GM23338 (cell line): Measurements from ENCODE around the gene OR6P1. TPM values are rescaled to one million over a fixed set of nuclear protein-coding genes. Genes with fewer than 3 reads are reported as not detected.

ENCODE experiments used
- ATAC-seq: fragments of 200-7000 bp; cut with Tn5 transposase; 3 replicates; pipeline ENCODE4 v1.9.1; 2020
- DNase-seq: peaks from one replicate; pipeline ENCODE4 v3.0.0-alpha.2; 2015; ENCODE audit warnings: low spot score
- H2AFZ ChIP-seq: fragments of 200-600 bp; sonication (generic); 2 replicates; pipeline ENCODE4 v1.8.0; 2016; ENCODE audit warnings: antibody characterized with exemption, mild to moderate bottlenecking, moderate library complexity
- H3F3A ChIP-seq: fragments of 200-600 bp; sonication (generic); replicated peaks from 2 replicates; pipeline ENCODE4 v1.8.0; 2017; ENCODE audit warnings: antibody characterized with exemption, mixed run types, low read depth
- H3K27ac ChIP-seq: fragments of 200-600 bp; sonication (generic); 2 replicates; pipeline ENCODE4 v1.6.1; 2016; ENCODE audit warnings: low read depth
- H3K27me3 ChIP-seq: fragments of 200-600 bp; sonication (generic); 2 replicates; pipeline ENCODE4 v1.8.0; 2016; ENCODE audit warnings: mild to moderate bottlenecking, mixed run types, moderate library complexity; ENCODE audit not compliant: insufficient read depth
- H3K36me3 ChIP-seq: fragments of 200-600 bp; sonication (generic); 2 replicates; pipeline ENCODE4 v1.8.0; 2016; ENCODE audit warnings: mild to moderate bottlenecking; ENCODE audit not compliant: insufficient read depth
- H3K4me1 ChIP-seq: fragments of 200-600 bp; sonication (generic); 2 replicates; pipeline ENCODE4 v1.8.0; 2016; ENCODE audit warnings: mild to moderate bottlenecking, moderate library complexity; ENCODE audit not compliant: insufficient read depth
- H3K4me2 ChIP-seq: fragments of 200-600 bp; sonication (generic); 2 replicates; pipeline ENCODE4 v1.7.1; 2017; ENCODE audit warnings: mixed run types
- H3K4me3 ChIP-seq: fragments of 200-600 bp; sonication (generic); 2 replicates; pipeline ENCODE4 v1.6.1; 2016; ENCODE audit warnings: mixed run types
- H3K79me2 ChIP-seq: fragments of 200-600 bp; sonication (generic); replicated peaks from 2 replicates; pipeline ENCODE4 v1.8.0; 2017; ENCODE audit warnings: mild to moderate bottlenecking; ENCODE audit not compliant: insufficient read depth
- H3K9me2 ChIP-seq: fragments of 200-600 bp; sonication (generic); 2 replicates; pipeline ENCODE4 v1.8.0; 2017; ENCODE audit not compliant: insufficient read depth
- H4K20me1 ChIP-seq: fragments of 200-600 bp; sonication (generic); replicated peaks from 2 replicates; pipeline ENCODE4 v1.8.0; 2017; ENCODE audit warnings: mild to moderate bottlenecking; ENCODE audit not compliant: insufficient read depth
- H3K27ac Mint-ChIP-seq: 2 replicates; pipeline ENCODE4 v1.8.0; 2020; ENCODE audit warnings: inconsistent platforms, mild to moderate bottlenecking, moderate library complexity, mixed read lengths
- H3K27me3 Mint-ChIP-seq: 3 replicates; pipeline ENCODE4 v1.8.0; 2022; ENCODE audit warnings: low read depth, mild to moderate bottlenecking, moderate library complexity, mixed read lengths, inconsistent platforms; ENCODE audit not compliant: insufficient read depth, poor library complexity
- H3K36me3 Mint-ChIP-seq: 3 replicates; pipeline ENCODE4 v1.8.0; 2021; ENCODE audit warnings: low read depth, mild to moderate bottlenecking, inconsistent platforms, moderate library complexity, mixed read lengths
- H3K4me1 Mint-ChIP-seq: 3 replicates; pipeline ENCODE4 v1.8.0; 2020; ENCODE audit warnings: mild to moderate bottlenecking, inconsistent platforms, mixed read lengths
- H3K4me3 Mint-ChIP-seq: 3 replicates; pipeline ENCODE4 v1.8.0; 2021; ENCODE audit warnings: moderate library complexity, mild to moderate bottlenecking, inconsistent platforms, mixed read lengths
- H3K9me3 Mint-ChIP-seq: 3 replicates; pipeline ENCODE4 v1.8.0; 2020; ENCODE audit warnings: moderate library complexity, mild to moderate bottlenecking, inconsistent platforms, mixed read lengths
- CREB1 ChIP-seq: fragments of 250-450 bp; sonication (Bioruptor Pico); IDR thresholded peaks from 2 replicates; pipeline ENCODE4 v1.5.0; 2020; ENCODE audit warnings: low read depth, mild to moderate bottlenecking, moderate library complexity
- EZH2 ChIP-seq: fragments of 200-600 bp; sonication (generic); IDR thresholded peaks from one replicate; pipeline ENCODE4 v1.8.0; 2017; ENCODE audit warnings: antibody characterized with exemption, mild to moderate bottlenecking, low read depth; ENCODE audit not compliant: unreplicated experiment
- JUNB ChIP-seq: IDR thresholded peaks from one replicate; pipeline ENCODE4 v1.6.1; 2016; ENCODE audit warnings: antibody characterized with exemption; ENCODE audit not compliant: unreplicated experiment
- POLR2AphosphoS5 ChIP-seq: IDR thresholded peaks from 2 replicates; pipeline ENCODE4 v1.6.1; 2016; ENCODE audit warnings: antibody characterized with exemption, low read depth
- REST ChIP-seq: IDR thresholded peaks from one replicate; pipeline ENCODE4 v1.6.1; 2018; ENCODE audit warnings: antibody characterized with exemption; ENCODE audit not compliant: unreplicated experiment
- ZNF462 ChIP-seq: fragments of 250-450 bp; sonication (Bioruptor Pico); IDR thresholded peaks from 2 replicates; pipeline ENCODE4 v1.5.0; 2020; ENCODE audit warnings: mild to moderate bottlenecking, moderate library complexity
- polyA plus RNA-seq: library from polyadenylated mRNA; unstranded; fragments of >200 nt; fragmentation: Nextera tagmentation; extraction: Ambion mirVana; gene quantifications from 2 replicates; pipeline ENCODE4 v1.2.1, GENCODE V29; 2016
- total RNA-seq: library from RNA; depleted of rRNA; stranded (reverse); fragments of >200 nt; shearing (Covaris generic); gene quantifications from 2 replicates; pipeline ENCODE4 v1.2.3, GENCODE V29; 2014
- TF ChIP-seq, protein P1 (sequence below), 2 experiments: fragments of 200-600 bp in 1 of 2; sonication (generic) in 1 of 2; conservative IDR thresholded peaks; 2 replicates each; pipeline versions ENCODE4 v1.5.1 to v1.6.1; 2016 to 2017; ENCODE audit warnings: antibody characterized with exemption in 2 of 2, low read depth in 2 of 2, mild to moderate bottlenecking in 2 of 2, moderate library complexity in 1 of 2

OR6P1 gene
- total and polyA plus RNA-seq, 2 experiments from 2014 or later = not detected

- H3K36me3 ChIP-seq = no peaks in the 10 kb centered on the region
- Mint-ChIP-seq H3K4me1 (no peaks in the 10 kb centered on the region), H3K4me3 (no peak overlapping the region), H3K36me3 (no peaks in the 10 kb centered on the region), H3K27me3 (peaks cover 1% of the 10 kb centered on the region), H3K27ac (no peak overlapping the region), H3K9me3 (no peaks in the 10 kb centered on the region)
- H3K27me3 ChIP-seq = no peaks in the 10 kb centered on the region
- no peaks in the 10 kb centered on the region for H3K79me2 ChIP-seq
- H3K4me2 ChIP-seq = no peak overlapping the region
- no peak for DNase-seq
- no peaks in the 10 kb centered on the region for H4K20me1 ChIP-seq
- no peaks in the 10 kb centered on the region for H3F3A ChIP-seq
- TF ChIP-seq REST = no peak
- TF ChIP-seq, protein P1, sequence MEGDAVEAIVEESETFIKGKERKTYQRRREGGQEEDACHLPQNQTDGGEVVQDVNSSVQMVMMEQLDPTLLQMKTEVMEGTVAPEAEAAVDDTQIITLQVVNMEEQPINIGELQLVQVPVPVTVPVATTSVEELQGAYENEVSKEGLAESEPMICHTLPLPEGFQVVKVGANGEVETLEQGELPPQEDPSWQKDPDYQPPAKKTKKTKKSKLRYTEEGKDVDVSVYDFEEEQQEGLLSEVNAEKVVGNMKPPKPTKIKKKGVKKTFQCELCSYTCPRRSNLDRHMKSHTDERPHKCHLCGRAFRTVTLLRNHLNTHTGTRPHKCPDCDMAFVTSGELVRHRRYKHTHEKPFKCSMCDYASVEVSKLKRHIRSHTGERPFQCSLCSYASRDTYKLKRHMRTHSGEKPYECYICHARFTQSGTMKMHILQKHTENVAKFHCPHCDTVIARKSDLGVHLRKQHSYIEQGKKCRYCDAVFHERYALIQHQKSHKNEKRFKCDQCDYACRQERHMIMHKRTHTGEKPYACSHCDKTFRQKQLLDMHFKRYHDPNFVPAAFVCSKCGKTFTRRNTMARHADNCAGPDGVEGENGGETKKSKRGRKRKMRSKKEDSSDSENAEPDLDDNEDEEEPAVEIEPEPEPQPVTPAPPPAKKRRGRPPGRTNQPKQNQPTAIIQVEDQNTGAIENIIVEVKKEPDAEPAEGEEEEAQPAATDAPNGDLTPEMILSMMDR (conservative IDR thresholded peaks at IDR 0.05; ENCODE audit: low read depth in 2 of 2) = no peak
- TF ChIP-seq POLR2AphosphoS5 = no peak
- TF ChIP-seq JUNB = no peak
- no peak for TF ChIP-seq CREB1 (CRISPR knock-in tag)
- no peak for TF ChIP-seq EZH2
- TF ChIP-seq ZNF462 (CRISPR knock-in tag) = no peak
- H3K4me3 ChIP-seq = no peak overlapping the region
- no peak for ATAC-seq
- no peaks in the 10 kb centered on the region for H3K9me2 ChIP-seq
- H3K27ac ChIP-seq = no peak overlapping the region
- no peaks in the 10 kb centered on the region for H3K4me1 ChIP-seq
- H2AFZ ChIP-seq = no peak overlapping the region
Measured at GRCh38 chr1:158577561-158577960, 7.2 kb upstream of the OR6P1 start.
